Prostate gland (tissue), 2 donors: ENCODE measurements around the gene MYL2. TPM values are rescaled to one million over a fixed set of nuclear protein-coding genes. Genes with fewer than 3 reads are reported as not detected.
"Not testable (repeated sequence)": the region's sequence is repeated elsewhere in the genome, so short reads cannot be mapped to it uniquely, and the experiment has no call there.

ENCODE experiments used
- DNase-seq: peaks from one replicate; pipeline ENCODE4 v3.0.0-alpha.2; 2019; ENCODE audit warnings: low spot score
- H3K27ac ChIP-seq, 2 donors: fragments of 200-600 bp; sonication (generic); 2 replicates each; pipeline ENCODE4 v1.5.1; 2017 to 2019
- H3K27me3 ChIP-seq: fragments of 200-600 bp; sonication (generic); replicated peaks from 2 replicates; pipeline ENCODE4 v1.5.1; 2019; ENCODE audit not compliant: insufficient read depth
- H3K36me3 ChIP-seq, 2 donors: fragments of 200-600 bp; sonication (generic); 1 replicate in 1 of 2; 2 replicates in 1 of 2; pipeline versions ENCODE4 v1.5.1 to v1.8.1; 2017 to 2019
- H3K4me1 ChIP-seq: fragments of 200-600 bp; sonication (generic); replicated peaks from 2 replicates; pipeline ENCODE4 v1.5.1; 2019
- H3K4me3 ChIP-seq, 2 donors: fragments of 200-600 bp; sonication (generic); 2 replicates each; pipeline ENCODE4 v1.5.1; 2017 to 2019
- H3K9me3 ChIP-seq: fragments of 200-600 bp; sonication (generic); 2 replicates; pipeline ENCODE4 v1.5.1; 2017
- CTCF ChIP-seq, 4 experiments: fragments of 200-600 bp in 2 of 4; fragments of 450-650 bp in 2 of 4; sonication (generic) in 2 of 4; IDR thresholded peaks; 1 replicate in 3 of 4; 2 replicates in 1 of 4; pipeline ENCODE4 v1.5.1; 2016 to 2019; ENCODE audit warnings: antibody characterized with exemption in 4 of 4, mild to moderate bottlenecking in 2 of 4, moderate library complexity in 2 of 4
- POLR2A ChIP-seq: fragments of 450-650 bp; IDR thresholded peaks from one replicate; pipeline ENCODE4 v1.6.1; 2016; ENCODE audit warnings: antibody characterized with exemption, mild to moderate bottlenecking
- POLR2AphosphoS5 ChIP-seq: sonication (generic); formaldehyde crosslinking; IDR thresholded peaks from one replicate; pipeline ENCODE4 v1.6.1; 2017; ENCODE audit warnings: antibody characterized with exemption
- WGBS: methylation state at CpG from one replicate; pipeline ENCODE4 v1.1.5; 2018; 5-methylcytosine and 5-hydroxymethylcytosine counted together
- intact Hi-C: fragments of 100-400 bp; cut with DNase I; formaldehyde crosslinking; loops from one replicate; pipeline ENCODE4 v1.14.2; 2022
- total RNA-seq, 2 donors: library from RNA; depleted of rRNA; stranded (reverse); fragments of >200 nt; gene quantifications; one replicate each; pipeline ENCODE4 v1.1.0, GENCODE V29; 2016

Gene MYL2
- total RNA-seq, 2 donors from 2014 or later = 39.5 TPM; not detected in 1

GRCh38 chr12:110957652-110958051 is 37.3 kb upstream of the MYL2 start:
- Histone ChIP-seq H3K4me1 (no peaks in the 10 kb centered on the region), H3K4me3 (no peak overlapping the region), H3K27me3 (no peaks in the 10 kb centered on the region), H3K36me3 (no peaks in the 10 kb centered on the region), H3K27ac (no peak overlapping the region), H3K9me3 (no peaks in the 10 kb centered on the region)
- no peak for DNase-seq
- TF ChIP-seq POLR2AphosphoS5 = no peak
- no peak for TF ChIP-seq POLR2A
- no peak for TF ChIP-seq CTCF (IDR thresholded peaks at IDR 0.05)
- intact Hi-C loops = no loop called here
- WGBS = 88% methylated on average over 9 of the region's 9 CpGs

GRCh38 chr12:110957159-110957558 is 36.8 kb upstream of the MYL2 start:
- TF ChIP-seq POLR2A (no peak), POLR2AphosphoS5 (no peak), CTCF (IDR thresholded peaks at IDR 0.05) (no peak)
- WGBS = 91% methylated on average over 10 of the region's 10 CpGs
- no peaks in the 10 kb centered on the region for H3K27me3 ChIP-seq
- no peak for DNase-seq
- H3K4me3 ChIP-seq = no peak overlapping the region
- intact Hi-C loops = no loop called here
- no peaks in the 10 kb centered on the region for H3K4me1 ChIP-seq
- H3K36me3 ChIP-seq = no peaks in the 10 kb centered on the region
- no peaks in the 10 kb centered on the region for H3K9me3 ChIP-seq
- H3K27ac ChIP-seq = no peak overlapping the region

GRCh38 chr12:110950867-110951266 is 30.5 kb upstream of the MYL2 start:
- DNase-seq = not testable (repeated sequence)

GRCh38 chr12:110950466-110950865 is 30.1 kb upstream of the MYL2 start:
- H3K4me1 ChIP-seq, H3K4me3 ChIP-seq, DNase-seq, H3K36me3 ChIP-seq, H3K9me3 ChIP-seq, intact Hi-C loops, H3K27ac ChIP-seq, H3K27me3 ChIP-seq: not testable (repeated sequence)
- WGBS = 95% methylated on average over 10 of the region's 31 CpGs

More at GRCh38 chr12:110950867-110951266, 30.5 kb upstream of the MYL2 start:
- H3K4me1 ChIP-seq, H3K27ac ChIP-seq, H3K36me3 ChIP-seq, intact Hi-C loops, H3K9me3 ChIP-seq, H3K4me3 ChIP-seq, H3K27me3 ChIP-seq: not testable (repeated sequence)
- 88% methylated on average over 7 of the region's 31 CpGs for WGBS

GRCh38 chr12:110948041-110948440 is 27.7 kb upstream of the MYL2 start:
- intact Hi-C loops = no loop called here
- H3K4me3 ChIP-seq = no peak overlapping the region
- no peaks in the 10 kb centered on the region for H3K27me3 ChIP-seq
- H3K36me3 ChIP-seq = no peaks in the 10 kb centered on the region
- no peak overlapping the region for H3K27ac ChIP-seq
- H3K4me1 ChIP-seq = no peaks in the 10 kb centered on the region
- WGBS = 50% methylated on average over 2 of the region's 2 CpGs
- no peaks in the 10 kb centered on the region for H3K9me3 ChIP-seq
- no peak for DNase-seq
- TF ChIP-seq POLR2A (no peak), CTCF (IDR thresholded peaks at IDR 0.05) (no peak), POLR2AphosphoS5 (no peak)

GRCh38 chr12:110943373-110943772 is 23.0 kb upstream of the MYL2 start:
- no peaks in the 10 kb centered on the region for H3K4me1 ChIP-seq
- TF ChIP-seq POLR2A = no peak
- TF ChIP-seq POLR2AphosphoS5 = no peak
- no peak for TF ChIP-seq CTCF (IDR thresholded peaks at IDR 0.05)
- H3K27ac ChIP-seq = no peak overlapping the region
- WGBS = 39% methylated on average over 2 of the region's 2 CpGs
- intact Hi-C loops = loop anchor here (5.0 kb wide), 1 partner anchor 364 kb away; no protein-coding TSS in a partner anchor
- H3K4me3 ChIP-seq = no peak overlapping the region
- no peaks in the 10 kb centered on the region for H3K27me3 ChIP-seq
- H3K9me3 ChIP-seq = no peaks in the 10 kb centered on the region
- no peaks in the 10 kb centered on the region for H3K36me3 ChIP-seq
- no peak for DNase-seq
